ENCODE data around the gene DZIP1L.

The DZIP1L gene

DNA sequence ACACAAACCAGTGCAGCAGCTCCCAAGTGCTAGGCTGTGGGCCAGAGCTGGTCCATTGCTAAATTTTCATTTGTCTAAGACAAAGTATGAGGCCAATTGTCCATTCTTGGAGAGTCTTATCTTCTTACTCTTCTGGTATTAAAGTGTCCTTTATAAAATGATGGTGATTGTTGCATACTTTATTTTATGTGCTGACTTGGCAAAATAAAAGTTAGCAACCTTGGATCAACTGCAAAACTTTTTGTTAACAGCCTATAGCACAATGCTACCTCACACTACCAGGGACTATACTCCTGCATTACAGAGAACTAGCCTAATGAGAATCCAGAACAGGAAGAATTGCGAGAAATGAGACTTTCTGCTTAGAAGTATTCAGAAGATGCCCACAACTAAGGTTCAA, 61.4 kb downstream of the DZIP1L start:
- Histone ChIP-seq H3K27ac (ENCODE audit: low read length) (no peak overlapping the region), H3K4me1 (ENCODE audit: control insufficient read depth, insufficient read depth, low read length) (no peaks in the 10 kb centered on the region), H3K36me3 (ENCODE audit: control insufficient read depth, insufficient read depth, low read length) (no peaks in the 10 kb centered on the region), H3K4me3 (ENCODE audit: low read length) (no peak overlapping the region), H3K27me3 (ENCODE audit: control insufficient read depth, insufficient read depth, low read length) (no peaks in the 10 kb centered on the region), H3K9me3 (ENCODE audit: control insufficient read depth, insufficient read depth, low read length) (no peaks in the 10 kb centered on the region)
- DNase-seq (ENCODE audit: low read depth, low spot score), result no peak
- WGBS (ENCODE audit: insufficient coverage, insufficient read length), result no CpG with 5 or more reads among the region's 1 CpG

DNA sequence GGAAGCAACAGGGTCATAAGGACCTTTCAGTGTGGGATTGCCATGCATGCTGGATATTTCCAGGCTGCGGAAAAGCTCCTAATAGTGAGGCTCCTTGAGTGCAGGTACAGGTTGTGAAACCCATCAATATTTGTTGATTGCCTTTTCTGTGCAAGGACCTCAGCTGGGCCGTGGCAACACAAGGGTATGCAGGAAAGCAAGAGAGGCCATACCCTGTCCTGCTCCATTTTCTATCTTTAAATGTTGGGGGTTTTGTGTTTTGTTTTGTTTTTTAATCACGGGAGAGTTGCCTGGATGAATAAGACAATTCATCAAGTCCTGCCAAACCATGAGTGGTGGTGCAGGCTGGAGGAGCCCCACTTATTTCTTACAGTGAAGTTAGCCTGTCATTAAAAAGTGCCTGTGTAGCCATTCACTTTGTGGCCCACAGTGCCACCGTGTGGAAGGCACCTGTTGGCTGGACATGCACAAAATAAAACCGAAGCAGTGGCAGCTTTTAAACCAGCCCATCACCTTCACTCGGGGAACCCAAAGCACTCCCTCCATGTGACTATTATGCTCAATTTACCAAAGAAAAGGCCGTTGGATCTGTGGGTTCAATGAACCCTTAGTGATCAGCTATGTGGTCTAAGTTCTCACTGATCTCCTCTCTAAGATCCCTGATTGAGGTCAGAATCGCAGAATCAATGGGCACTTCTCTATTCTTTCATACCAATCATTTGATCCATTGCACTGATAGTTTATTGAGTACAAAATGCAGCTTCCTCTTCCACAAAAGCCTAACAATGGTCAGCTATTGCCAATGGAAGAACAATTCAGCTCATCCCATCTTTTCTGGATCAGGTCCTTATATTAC, 63.2 kb downstream of the DZIP1L start:
- Histone ChIP-seq H3K9me3 (ENCODE audit: control insufficient read depth, insufficient read depth, low read length) (no peaks in the 10 kb centered on the region), H3K4me1 (ENCODE audit: control insufficient read depth, insufficient read depth, low read length) (no peaks in the 10 kb centered on the region), H3K27me3 (ENCODE audit: control insufficient read depth, insufficient read depth, low read length) (no peaks in the 10 kb centered on the region), H3K27ac (ENCODE audit: low read length) (no peak overlapping the region), H3K36me3 (ENCODE audit: control insufficient read depth, insufficient read depth, low read length) (no peaks in the 10 kb centered on the region), H3K4me3 (ENCODE audit: low read length) (no peak overlapping the region)
- peak; percentile 18 for DNase-seq (ENCODE audit: low read depth, low spot score)
- no CpG with 5 or more reads among the region's 8 CpGs for WGBS (ENCODE audit: insufficient coverage, insufficient read length)

DNA sequence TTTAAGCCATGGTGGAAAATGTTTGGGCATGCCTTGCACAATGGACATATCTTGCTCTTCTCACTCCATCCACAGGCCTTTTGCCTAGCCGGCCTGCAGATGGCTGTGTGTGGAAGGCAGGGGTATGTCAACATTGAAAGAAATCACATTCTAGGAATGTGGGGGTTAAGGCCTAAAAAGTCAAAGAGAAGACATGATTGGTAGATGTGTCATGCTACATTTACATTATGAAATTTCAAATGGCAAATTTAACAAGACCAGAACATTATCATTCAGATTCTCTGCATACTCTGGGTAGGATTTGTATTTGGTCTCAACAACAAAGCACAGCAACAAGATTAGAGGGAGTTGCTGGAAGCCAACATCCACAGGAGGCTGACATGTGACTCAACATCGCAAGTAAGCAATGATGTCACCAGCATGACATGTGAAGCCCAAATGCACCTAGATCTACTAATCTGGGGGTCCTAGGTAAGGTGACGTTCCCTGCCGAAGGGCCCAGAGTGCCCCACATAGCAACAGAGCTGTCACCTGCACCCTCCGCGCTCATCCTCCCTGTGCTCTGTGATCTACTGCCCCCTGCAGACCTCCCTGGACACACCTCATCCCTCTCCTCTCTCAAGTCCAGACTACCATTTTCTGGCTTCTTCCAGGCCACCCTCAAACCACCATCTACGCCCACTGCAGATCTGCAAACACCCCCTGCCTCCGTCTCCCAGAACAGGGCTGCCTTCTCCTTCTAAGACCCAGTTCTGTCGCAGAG, 66.1 kb downstream of the DZIP1L start:
- H3K9me3 ChIP-seq (ENCODE audit: control insufficient read depth, insufficient read depth, low read length), result no peaks in the 10 kb centered on the region
- no peak overlapping the region for H3K4me3 ChIP-seq (ENCODE audit: low read length)
- peak; percentile 18 for DNase-seq (ENCODE audit: low read depth, low spot score)
- no CpG with 5 or more reads among the region's 9 CpGs for WGBS (ENCODE audit: insufficient coverage, insufficient read length)
- peaks cover 2% of the 10 kb centered on the region; the same call in 1 of the 2 replicates for H3K4me1 ChIP-seq (ENCODE audit: control insufficient read depth, insufficient read depth, low read length)
- H3K27ac ChIP-seq (ENCODE audit: low read length), result no peak overlapping the region
- no peaks in the 10 kb centered on the region for H3K27me3 ChIP-seq (ENCODE audit: control insufficient read depth, insufficient read depth, low read length)
- no peaks in the 10 kb centered on the region for H3K36me3 ChIP-seq (ENCODE audit: control insufficient read depth, insufficient read depth, low read length)

DNA sequence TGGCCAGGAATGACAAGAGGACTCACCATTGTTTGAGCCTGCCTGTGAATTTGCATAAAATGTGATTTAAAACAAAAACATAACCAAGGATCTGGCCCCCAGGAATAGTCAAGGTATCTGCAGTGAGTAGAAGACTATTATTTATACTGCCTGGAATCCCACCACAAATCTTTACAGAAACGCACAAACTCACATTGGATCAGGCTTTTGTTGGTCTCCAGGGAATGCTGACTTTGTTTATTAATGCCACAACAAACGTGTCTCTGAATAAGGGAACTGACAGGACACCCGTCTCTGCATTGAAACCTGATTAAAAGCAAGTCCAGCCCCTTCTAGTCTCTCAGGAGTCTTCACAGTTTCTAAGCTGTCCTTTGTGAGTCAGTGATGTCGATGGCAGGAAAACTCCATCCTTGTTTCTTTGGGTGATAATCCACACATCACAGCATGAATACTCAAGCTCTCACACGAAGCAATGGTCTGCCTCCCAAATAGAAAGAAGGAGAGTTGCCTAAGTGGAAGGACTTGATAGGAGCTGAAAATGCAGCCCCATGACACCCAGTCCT, 67.7 kb downstream of the DZIP1L start:
- Histone ChIP-seq H3K27ac (ENCODE audit: low read length) (no peak overlapping the region), H3K9me3 (ENCODE audit: control insufficient read depth, insufficient read depth, low read length) (no peaks in the 10 kb centered on the region), H3K27me3 (ENCODE audit: control insufficient read depth, insufficient read depth, low read length) (no peaks in the 10 kb centered on the region), H3K4me1 (ENCODE audit: control insufficient read depth, insufficient read depth, low read length) (peaks cover 2% of the 10 kb centered on the region; the same call in 1 of the 2 replicates), H3K36me3 (ENCODE audit: control insufficient read depth, insufficient read depth, low read length) (no peaks in the 10 kb centered on the region), H3K4me3 (ENCODE audit: low read length) (no peak overlapping the region)
- no CpG with 5 or more reads among the region's 5 CpGs for WGBS (ENCODE audit: insufficient coverage, insufficient read length)
- DNase-seq (ENCODE audit: low read depth, low spot score), result no peak

- H3K27ac ChIP-seq (ENCODE audit: low read length), result no peak overlapping the region
- peaks cover 2% of the 10 kb centered on the region; the same call in 1 of the 2 replicates for H3K4me1 ChIP-seq (ENCODE audit: control insufficient read depth, insufficient read depth, low read length)
- H3K36me3 ChIP-seq (ENCODE audit: control insufficient read depth, insufficient read depth, low read length), result no peaks in the 10 kb centered on the region
- no peaks in the 10 kb centered on the region for H3K27me3 ChIP-seq (ENCODE audit: control insufficient read depth, insufficient read depth, low read length)
- H3K9me3 ChIP-seq (ENCODE audit: control insufficient read depth, insufficient read depth, low read length), result no peaks in the 10 kb centered on the region
- no peak for DNase-seq (ENCODE audit: low read depth, low spot score)
- no peak overlapping the region for H3K4me3 ChIP-seq (ENCODE audit: low read length)
- WGBS (ENCODE audit: insufficient coverage, insufficient read length), result no CpG with 5 or more reads among the region's 3 CpGs
Observed at GRCh38 chr3:138046955-138047354, 68.5 kb downstream of the DZIP1L start.

GRCh38 chr3:138046085-138046484, 69.3 kb downstream of the DZIP1L start:
- H3K27me3 ChIP-seq (ENCODE audit: control insufficient read depth, insufficient read depth, low read length), result no peaks in the 10 kb centered on the region
- WGBS (ENCODE audit: insufficient coverage, insufficient read length), result 100% methylated on average over 1 of the region's 3 CpGs
- H3K36me3 ChIP-seq (ENCODE audit: control insufficient read depth, insufficient read depth, low read length), result no peaks in the 10 kb centered on the region
- no peak for DNase-seq (ENCODE audit: low read depth, low spot score)
- no peaks in the 10 kb centered on the region for H3K9me3 ChIP-seq (ENCODE audit: control insufficient read depth, insufficient read depth, low read length)
- peaks cover 2% of the 10 kb centered on the region; the same call in 1 of the 2 replicates for H3K4me1 ChIP-seq (ENCODE audit: control insufficient read depth, insufficient read depth, low read length)
- H3K27ac ChIP-seq (ENCODE audit: low read length), result no peak overlapping the region
- H3K4me3 ChIP-seq (ENCODE audit: low read length), result no peak overlapping the region

DNA sequence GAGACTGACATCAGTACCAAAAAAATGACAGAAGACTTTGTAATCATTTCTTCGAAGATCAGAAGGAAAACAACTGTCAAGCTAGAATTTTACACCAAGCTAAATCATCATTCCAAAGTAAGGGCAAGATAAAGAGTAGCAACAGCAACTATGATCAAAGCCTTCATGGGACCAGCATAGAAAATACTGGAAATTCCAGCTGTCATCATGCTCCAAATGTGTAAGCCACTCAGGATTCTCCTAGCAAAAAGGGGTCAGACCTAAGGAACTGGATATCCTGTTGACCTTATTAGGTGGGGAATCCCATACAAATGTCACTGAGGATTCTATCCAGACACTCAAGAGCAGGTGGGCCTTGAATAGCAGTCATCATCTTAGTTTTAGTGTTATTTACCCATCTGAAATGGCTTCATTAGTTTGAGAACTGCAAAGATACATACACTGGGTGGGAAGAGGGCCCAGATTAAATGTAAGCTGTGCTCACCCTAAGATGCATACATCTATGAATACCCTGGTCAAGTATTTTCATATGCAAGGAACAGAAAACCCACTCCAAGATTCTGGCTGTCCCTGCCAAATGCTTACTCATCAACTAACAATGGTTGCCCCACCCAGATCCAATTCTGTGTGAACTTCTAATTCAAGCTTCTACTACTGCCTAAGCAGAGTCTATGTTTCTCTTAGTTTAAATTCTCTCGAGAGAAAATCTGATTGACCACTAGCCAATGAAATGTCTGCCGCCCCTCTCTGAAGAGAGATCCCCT, 72.0 kb downstream of the DZIP1L start:
- Histone ChIP-seq H3K4me3 (ENCODE audit: low read length) (no peak overlapping the region), H3K27me3 (ENCODE audit: control insufficient read depth, insufficient read depth, low read length) (no peaks in the 10 kb centered on the region), H3K36me3 (ENCODE audit: control insufficient read depth, insufficient read depth, low read length) (no peaks in the 10 kb centered on the region), H3K4me1 (ENCODE audit: control insufficient read depth, insufficient read depth, low read length) (peaks cover 2% of the 10 kb centered on the region; the same call in 1 of the 2 replicates), H3K27ac (ENCODE audit: low read length) (no peak overlapping the region), H3K9me3 (ENCODE audit: control insufficient read depth, insufficient read depth, low read length) (no peaks in the 10 kb centered on the region)
- no CpG with 5 or more reads among the region's 3 CpGs for WGBS (ENCODE audit: insufficient coverage, insufficient read length)
- no peak for DNase-seq (ENCODE audit: low read depth, low spot score)

DNA sequence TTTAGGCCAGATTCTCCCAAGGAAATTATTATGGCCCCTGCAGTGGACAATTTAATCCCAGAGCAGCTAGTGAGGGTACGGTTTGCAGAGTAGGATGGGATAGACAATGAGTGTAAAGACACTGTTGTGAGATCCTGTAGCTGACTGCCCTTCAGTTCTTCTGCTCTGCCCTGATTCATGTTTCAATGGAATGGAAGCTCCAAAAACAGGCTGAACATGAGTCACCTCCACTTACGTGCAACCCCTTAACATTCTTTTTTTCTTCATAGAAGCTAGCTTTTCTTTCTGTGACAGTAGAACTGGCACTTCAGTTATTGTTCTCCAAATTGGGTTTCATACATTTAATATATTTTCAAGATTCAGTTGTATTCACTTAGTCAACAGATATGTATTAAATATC, 73.4 kb downstream of the DZIP1L start:
- H3K27ac ChIP-seq (ENCODE audit: low read length), result no peak overlapping the region
- H3K4me3 ChIP-seq (ENCODE audit: low read length), result no peak overlapping the region
- no peaks in the 10 kb centered on the region for H3K36me3 ChIP-seq (ENCODE audit: control insufficient read depth, insufficient read depth, low read length)
- no peaks in the 10 kb centered on the region for H3K27me3 ChIP-seq (ENCODE audit: control insufficient read depth, insufficient read depth, low read length)
- WGBS (ENCODE audit: insufficient coverage, insufficient read length), result no CpG with 5 or more reads among the region's 2 CpGs
- H3K9me3 ChIP-seq (ENCODE audit: control insufficient read depth, insufficient read depth, low read length), result no peaks in the 10 kb centered on the region
- DNase-seq (ENCODE audit: low read depth, low spot score), result no peak
- H3K4me1 ChIP-seq (ENCODE audit: control insufficient read depth, insufficient read depth, low read length), result peaks cover 2% of the 10 kb centered on the region; the same call in 1 of the 2 replicates

GRCh38 chr3:138038725-138039462, 76.5 kb downstream of the DZIP1L start:
- DNase-seq (ENCODE audit: low read depth, low spot score), result no peak
- H3K4me3 ChIP-seq (ENCODE audit: low read length), result no peak overlapping the region
- WGBS (ENCODE audit: insufficient coverage, insufficient read length), result no CpG with 5 or more reads among the region's 4 CpGs
- H3K36me3 ChIP-seq (ENCODE audit: control insufficient read depth, insufficient read depth, low read length), result no peaks in the 10 kb centered on the region
- H3K27me3 ChIP-seq (ENCODE audit: control insufficient read depth, insufficient read depth, low read length), result no peaks in the 10 kb centered on the region
- no peak overlapping the region for H3K27ac ChIP-seq (ENCODE audit: low read length)
- H3K9me3 ChIP-seq (ENCODE audit: control insufficient read depth, insufficient read depth, low read length), result no peaks in the 10 kb centered on the region
- no peaks in the 10 kb centered on the region for H3K4me1 ChIP-seq (ENCODE audit: control insufficient read depth, insufficient read depth, low read length)
